K562 (cell line): ENCODE measurements around the gene UNC5C. TPM values are rescaled to one million over a fixed set of nuclear protein-coding genes. Genes with fewer than 3 reads are reported as not detected.
"Not testable (repeated sequence)": the region's sequence is repeated elsewhere in the genome, so short reads cannot be mapped to it uniquely, and the experiment has no call there.

ENCODE experiments used
- ATAC-seq: fragments of 200-7000 bp; cut with Tn5 transposase; 3 replicates; pipeline ENCODE4 v1.9.1; 2020; ENCODE audit warnings: moderate library complexity
- BruUV-seq: library from RNA; stranded (reverse); fragments of 400-500 nt; replicated peaks from 2 replicates; lab custom pipeline; 2021; lab: Mats Ljungman, UMichigan
- CTCF ChIA-PET: fragments of 300-600 bp; formaldehyde crosslinking; extraction: SDS; loops from one replicate; lab custom pipeline; 2021; ENCODE audit warnings: low intra/inter-chr PET ratio; lab: Yijun Ruan, JAX
- POLR2A ChIA-PET: fragments of 300-600, 350-650 bp; sonication (Branson Sonifier 250); formaldehyde crosslinking; extraction: SDS; loops from one replicate; lab custom pipeline; 2021; ENCODE audit warnings: antibody characterized with exemption, inconsistent platforms; lab: Yijun Ruan, JAX
- DNase-seq, 4 experiments: peaks; one replicate each; pipeline versions ENCODE4 v3.0.0 to v3.0.0-alpha.2; 2011 to 2018; ENCODE audit warnings: low spot score in 3 of 4, mixed read lengths in 3 of 4; ENCODE audit errors: extremely low read depth in 1 of 4
- FAIRE-seq: peaks from 2 replicates; lab custom pipeline; 2011; peaks lifted over from hg19 to GRCh38; lab: Jason Lieb, UNC
- H2AFZ ChIP-seq: 2 replicates; pipeline ENCODE4 v1.6.0; 2011; ENCODE audit warnings: low read depth, low read length, control low read depth, inconsistent platforms
- H3K27ac ChIP-seq: fragments of 200-600 bp; 3 replicates; pipeline ENCODE4 v1.8.0; 2011; ENCODE audit warnings: low read depth, mild to moderate bottlenecking, control low read depth, inconsistent platforms, low read length, moderate library complexity, mixed read lengths; ENCODE audit errors: extremely low read depth
- H3K27me3 ChIP-seq, 2 experiments: fragments of 300-600 bp in 1 of 2; 2 replicates in 1 of 2; 3 replicates in 1 of 2; pipeline versions ENCODE4 v1.6.0 to v1.8.0; 2011; ENCODE audit warnings: inconsistent platforms in 2 of 2, low read length in 2 of 2, mild to moderate bottlenecking in 1 of 2, mixed read lengths in 1 of 2, moderate library complexity in 1 of 2; ENCODE audit not compliant: control insufficient read depth in 2 of 2, insufficient read depth in 2 of 2
- H3K36me3 ChIP-seq: fragments of 300-600 bp; 3 replicates; pipeline ENCODE4 v1.8.0; 2011; ENCODE audit warnings: mild to moderate bottlenecking, low read length, inconsistent platforms; ENCODE audit not compliant: control insufficient read depth, insufficient read depth
- H3K4me1 ChIP-seq, 2 experiments: fragments of 200-600 bp in 1 of 2; replicated peaks in 1 of 2; 2 replicates in 1 of 2; 3 replicates in 1 of 2; pipeline versions ENCODE4 v1.5.1 to v1.8.0; 2011; ENCODE audit warnings: inconsistent platforms in 2 of 2, low read length in 2 of 2, mild to moderate bottlenecking in 1 of 2, mixed read lengths in 1 of 2, moderate library complexity in 1 of 2; ENCODE audit not compliant: control insufficient read depth in 2 of 2, insufficient read depth in 2 of 2
- H3K4me2 ChIP-seq: 2 replicates; pipeline ENCODE4 v1.6.1; 2011; ENCODE audit warnings: low read length, control low read depth, inconsistent platforms, mixed read lengths; ENCODE audit not compliant: insufficient read depth
- H3K4me3 ChIP-seq: fragments of 200-600 bp; sonication (generic), shearing (Covaris generic); 2 replicates; pipeline ENCODE4 v1.5.1; 2016; ENCODE audit warnings: control low read depth, inconsistent platforms
- H3K79me2 ChIP-seq: fragments of 200-600 bp; 3 replicates; pipeline ENCODE4 v1.8.0; 2011; ENCODE audit warnings: low read length, inconsistent platforms; ENCODE audit not compliant: control insufficient read depth, insufficient read depth
- H3K9ac ChIP-seq, 2 experiments: 2 replicates each; pipeline versions ENCODE4 v1.6.0 to v1.6.1; 2011; ENCODE audit warnings: low read depth in 2 of 2, low read length in 2 of 2, control low read depth in 1 of 2, inconsistent platforms in 1 of 2, mild to moderate bottlenecking in 1 of 2, mixed read lengths in 1 of 2; ENCODE audit not compliant: insufficient read depth in 1 of 2
- H3K9me1 ChIP-seq: one replicate; pipeline ENCODE4 v1.6.0; 2011; ENCODE audit warnings: inconsistent platforms, mild to moderate bottlenecking, low read length, moderate library complexity; ENCODE audit not compliant: control insufficient read depth, insufficient read depth
- H3K9me3 ChIP-seq: replicated peaks from 2 replicates; pipeline ENCODE4 v1.5.1; 2011; ENCODE audit warnings: low read depth, low read length, inconsistent platforms; ENCODE audit not compliant: control insufficient read depth, insufficient read depth
- H4K20me1 ChIP-seq: replicated peaks from 2 replicates; pipeline ENCODE4 v1.6.1; 2011; ENCODE audit warnings: low read length, inconsistent platforms, mixed read lengths; ENCODE audit not compliant: control insufficient read depth, insufficient read depth
- EHMT2 ChIP-seq: fragments of 450-650 bp; IDR thresholded peaks from 2 replicates; pipeline ENCODE4 v1.6.1; 2018; ENCODE audit warnings: antibody characterized with exemption
- FOS ChIP-seq: IDR thresholded peaks from 3 replicates; pipeline ENCODE4 v1.6.1; 2011; ENCODE audit not compliant: insufficient read length; ENCODE audit errors: extremely low read depth
- FOXP1 ChIP-seq: sonication (generic); formaldehyde crosslinking; IDR thresholded peaks from 2 replicates; pipeline ENCODE4 v1.8.0; 2022; ENCODE audit warnings: mild to moderate bottlenecking, missing genetic modification reagents
- HNRNPLL ChIP-seq: fragments of 200-400 bp; formaldehyde crosslinking; IDR thresholded peaks from 2 replicates; pipeline ENCODE4 v1.6.1; 2017; ENCODE audit warnings: low read length, low read depth, mild to moderate bottlenecking; ENCODE audit not compliant: poor library complexity, severe bottlenecking
- LCOR ChIP-seq: sonication (generic); formaldehyde crosslinking; IDR thresholded peaks from 2 replicates; pipeline ENCODE4 v1.8.0; 2022; ENCODE audit warnings: mild to moderate bottlenecking, missing genetic modification reagents
- MCM2 ChIP-seq: fragments of 450-650 bp; IDR thresholded peaks from 2 replicates; pipeline ENCODE4 v1.6.1; 2017; ENCODE audit warnings: low read depth, mild to moderate bottlenecking
- NFATC3 ChIP-seq: fragments of 450-650 bp; IDR thresholded peaks from 2 replicates; pipeline ENCODE4 v1.6.1; 2017; ENCODE audit warnings: mild to moderate bottlenecking
- NFXL1 ChIP-seq: fragments of 450-650 bp; formaldehyde crosslinking; IDR thresholded peaks from 2 replicates; pipeline ENCODE4 v1.4.0; 2021; ENCODE audit warnings: mild to moderate bottlenecking
- NR1H2 ChIP-seq: sonication (generic); formaldehyde crosslinking; IDR thresholded peaks from 2 replicates; pipeline ENCODE4 v1.4.0; 2020; ENCODE audit warnings: mild to moderate bottlenecking, missing genetic modification reagents
- POLR3A ChIP-seq: IDR thresholded peaks from 2 replicates; pipeline ENCODE4 v1.6.1; 2011; ENCODE audit warnings: borderline replicate concordance, mild to moderate bottlenecking, moderate library complexity; ENCODE audit not compliant: insufficient read length, insufficient read depth; ENCODE audit errors: extremely low read depth
- ZNF217 ChIP-seq: sonication (generic); formaldehyde crosslinking; IDR thresholded peaks from 2 replicates; pipeline ENCODE4 v1.8.0; 2022; ENCODE audit warnings: mild to moderate bottlenecking, missing genetic modification reagents
- ZNF354B ChIP-seq: fragments of 250-450 bp; sonication (Bioruptor Pico); IDR thresholded peaks from 2 replicates; pipeline ENCODE4 v1.4.0; 2020
- ZNF41 ChIP-seq: fragments of 250-450 bp; sonication (Bioruptor Pico); conservative IDR thresholded peaks from 2 replicates; pipeline ENCODE4 v1.4.0; 2020; ENCODE audit warnings: mild to moderate bottlenecking
- WGBS: fragments of 100-300 bp; shearing (Covaris generic); methylation state at CpG from one replicate; pipeline ENCODE4 v1.1.6; 2016; ENCODE audit warnings: low coverage, mixed read lengths; ENCODE audit not compliant: insufficient coverage; ENCODE audit errors: missing lambda C conversion rate; 5-methylcytosine and 5-hydroxymethylcytosine counted together
- in situ Hi-C: fragments of 300-500 bp; cut with MboI; formaldehyde crosslinking; loops from 4 replicates; pipeline ENCODE4 v1.15.0; 2018; ENCODE audit warnings: inconsistent platforms, mixed read lengths
- intact Hi-C: fragments of 100-400 bp; cut with micrococcal nuclease; formaldehyde crosslinking; loops from 2 replicates; pipeline ENCODE4 v1.14.2; 2022
- polyA plus RNA-seq, 8 experiments: library from polyadenylated mRNA; depleted of rRNA in 4 of 8; stranded (reverse) in 5 of 8; unstranded in 3 of 8; fragments of >200 nt; fragmentation: Nextera tagmentation in 2 of 8; fragmentation: Illumina TruSeq in 1 of 8; extraction: Ambion mirVana in 2 of 8; extraction: Trizol in 1 of 8; gene quantifications; 2 replicates each; pipeline versions ENCODE4 v1.2.1 to v1.2.3, GENCODE V29; 2011 to 2014; ENCODE audit warnings: inconsistent platforms in 1 of 8, missing spikeins in 1 of 8
- total RNA-seq, 7 experiments: library from RNA; depleted of rRNA in 6 of 7; stranded (reverse); fragments of >200 nt in 6 of 7; fragmentation: Illumina TruSeq in 2 of 7; extraction: Trizol in 2 of 7; gene quantifications; 2 replicates each; pipeline versions ENCODE4 v1.2.1 to v1.2.3, GENCODE V29; 2011 to 2021; ENCODE audit warnings: low replicate concordance in 1 of 7
- TF ChIP-seq, protein P1 (sequence below): fragments of 450-650 bp; IDR thresholded peaks from 2 replicates; pipeline ENCODE4 v1.6.1; 2017; ENCODE audit warnings: mild to moderate bottlenecking, moderate library complexity
- TF ChIP-seq, protein P2 (sequence below): fragments of 250-450 bp; sonication (Bioruptor Pico); IDR thresholded peaks from 2 replicates; pipeline ENCODE4 v1.8.0; 2021; ENCODE audit warnings: mild to moderate bottlenecking, moderate library complexity

Gene UNC5C
- total and polyA plus RNA-seq, 9 of the 15 experiments (the other 6 are each of a cell fraction or from before 2014, with no cell fraction given): under 0.01 to 0.10 (median 0.03) TPM; not detected in 1

DNA sequence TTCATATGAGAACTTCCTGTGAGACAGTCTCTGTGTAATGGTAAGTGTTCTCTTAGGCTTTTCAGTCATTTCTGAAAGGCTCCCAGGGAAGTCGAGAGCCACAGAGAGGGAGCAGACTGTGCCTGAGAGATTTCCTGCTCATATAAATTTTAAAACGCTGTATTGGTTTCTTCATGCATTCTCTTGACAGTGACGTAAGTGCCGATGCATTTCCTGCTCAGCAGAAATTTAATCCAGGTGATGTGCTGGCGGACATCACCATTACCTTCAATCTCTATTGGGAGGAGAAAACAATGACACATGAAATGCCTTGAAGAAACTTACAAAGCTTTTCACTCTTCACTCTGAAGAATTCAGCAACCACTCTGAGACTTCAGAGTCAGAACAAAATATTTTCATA, 407.4 kb downstream of the UNC5C start:
- FAIRE-seq (no peak), DNase-seq (no peak), ATAC-seq (no peak)
- in situ Hi-C loops (no loop called here), intact Hi-C loops (no loop called here)
- Histone ChIP-seq H3K4me1 (no peaks in the 10 kb centered on the region; a peak in 1 of 5 replicates), H3K27me3 (no peaks in the 10 kb centered on the region; a peak in 1 of 5 replicates), H4K20me1 (no peaks in the 10 kb centered on the region), H3K4me3 (no peak overlapping the region), H3K27ac (no peak overlapping the region), H2AFZ (no peak overlapping the region), H3K4me2 (no peak overlapping the region), H3K9me3 (no peaks in the 10 kb centered on the region), H3K9me1 (no peaks in the 10 kb centered on the region), H3K9ac (no peak overlapping the region), H3K79me2 (no peaks in the 10 kb centered on the region), H3K36me3 (no peaks in the 10 kb centered on the region)
- 0% methylated on average over 5 of the region's 5 CpGs for WGBS
- no TSS peak for BruUV-seq
- TF ChIP-seq FOXP1 (CRISPR knock-in tag): no peak
- no peak for TF ChIP-seq ZNF41 (CRISPR knock-in tag)
- TF ChIP-seq HNRNPLL: no peak
- TF ChIP-seq, protein P1, sequence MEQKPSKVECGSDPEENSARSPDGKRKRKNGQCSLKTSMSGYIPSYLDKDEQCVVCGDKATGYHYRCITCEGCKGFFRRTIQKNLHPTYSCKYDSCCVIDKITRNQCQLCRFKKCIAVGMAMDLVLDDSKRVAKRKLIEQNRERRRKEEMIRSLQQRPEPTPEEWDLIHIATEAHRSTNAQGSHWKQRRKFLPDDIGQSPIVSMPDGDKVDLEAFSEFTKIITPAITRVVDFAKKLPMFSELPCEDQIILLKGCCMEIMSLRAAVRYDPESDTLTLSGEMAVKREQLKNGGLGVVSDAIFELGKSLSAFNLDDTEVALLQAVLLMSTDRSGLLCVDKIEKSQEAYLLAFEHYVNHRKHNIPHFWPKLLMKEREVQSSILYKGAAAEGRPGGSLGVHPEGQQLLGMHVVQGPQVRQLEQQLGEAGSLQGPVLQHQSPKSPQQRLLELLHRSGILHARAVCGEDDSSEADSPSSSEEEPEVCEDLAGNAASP: no peak
- TF ChIP-seq, protein P2, sequence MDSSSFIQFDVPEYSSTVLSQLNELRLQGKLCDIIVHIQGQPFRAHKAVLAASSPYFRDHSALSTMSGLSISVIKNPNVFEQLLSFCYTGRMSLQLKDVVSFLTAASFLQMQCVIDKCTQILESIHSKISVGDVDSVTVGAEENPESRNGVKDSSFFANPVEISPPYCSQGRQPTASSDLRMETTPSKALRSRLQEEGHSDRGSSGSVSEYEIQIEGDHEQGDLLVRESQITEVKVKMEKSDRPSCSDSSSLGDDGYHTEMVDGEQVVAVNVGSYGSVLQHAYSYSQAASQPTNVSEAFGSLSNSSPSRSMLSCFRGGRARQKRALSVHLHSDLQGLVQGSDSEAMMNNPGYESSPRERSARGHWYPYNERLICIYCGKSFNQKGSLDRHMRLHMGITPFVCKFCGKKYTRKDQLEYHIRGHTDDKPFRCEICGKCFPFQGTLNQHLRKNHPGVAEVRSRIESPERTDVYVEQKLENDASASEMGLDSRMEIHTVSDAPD (CRISPR knock-in tag): no peak
- no peak for TF ChIP-seq ZNF217
- TF ChIP-seq EHMT2: no peak
- no peak for TF ChIP-seq LCOR (CRISPR knock-in tag)
- TF ChIP-seq NFATC3: no peak
- no peak for TF ChIP-seq NFXL1
- TF ChIP-seq NR1H2 (CRISPR knock-in tag): no peak
- no peak for TF ChIP-seq POLR3A
- TF ChIP-seq MCM2: no peak
- no peak for TF ChIP-seq FOS
- TF ChIP-seq ZNF354B (CRISPR knock-in tag): no peak
- CTCF ChIA-PET: no interaction called here
- POLR2A ChIA-PET: no interaction called here

DNA sequence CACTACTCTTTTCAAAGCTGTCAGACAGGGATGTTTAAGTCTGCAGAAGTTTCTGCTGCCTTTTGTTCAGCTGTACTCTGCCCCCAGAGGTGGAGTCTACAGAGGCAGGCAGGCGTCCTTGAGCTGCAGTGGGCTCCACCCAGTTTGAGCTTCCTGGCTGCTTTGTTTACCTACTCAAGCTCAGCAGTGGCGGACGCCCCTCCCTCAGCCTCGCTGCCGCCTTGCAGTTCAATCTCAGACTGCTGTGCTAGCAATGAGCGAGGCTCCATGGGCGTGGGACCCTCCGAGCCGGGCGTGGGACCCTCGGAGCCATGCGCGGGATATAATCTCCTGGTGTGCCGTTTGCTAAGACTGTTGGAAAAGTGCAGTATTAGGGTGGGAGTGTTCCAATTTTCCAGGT, 409.3 kb downstream of the UNC5C start:
- H3K79me2 ChIP-seq, H3K9me1 ChIP-seq, BruUV-seq, CTCF ChIA-PET, H4K20me1 ChIP-seq, H3K27me3 ChIP-seq, H3K27ac ChIP-seq, in situ Hi-C loops, FAIRE-seq, H3K4me1 ChIP-seq, H3K4me2 ChIP-seq, H3K9ac ChIP-seq, ATAC-seq, intact Hi-C loops, H3K4me3 ChIP-seq, H2AFZ ChIP-seq, H3K36me3 ChIP-seq, H3K9me3 ChIP-seq, DNase-seq, POLR2A ChIA-PET: not testable (repeated sequence)
- WGBS: 2% methylated on average over 14 of the region's 14 CpGs
